HG02840 (cell line): ENCODE measurements around the gene SPTA1.
"Not testable (repeated sequence)": the region's sequence is repeated elsewhere in the genome, so short reads cannot be mapped to it uniquely, and the experiment has no call there.

Experiments
- ATAC-seq: cut with Tn5 transposase; IDR thresholded peaks from one replicate; pipeline ENCODE4 v1.9.1; 2021; ENCODE audit warnings: mild to moderate bottlenecking, moderate library complexity, moderate number of reproducible peaks; ENCODE audit not compliant: unreplicated experiment, low FRiP score

SPTA1 gene

DNA sequence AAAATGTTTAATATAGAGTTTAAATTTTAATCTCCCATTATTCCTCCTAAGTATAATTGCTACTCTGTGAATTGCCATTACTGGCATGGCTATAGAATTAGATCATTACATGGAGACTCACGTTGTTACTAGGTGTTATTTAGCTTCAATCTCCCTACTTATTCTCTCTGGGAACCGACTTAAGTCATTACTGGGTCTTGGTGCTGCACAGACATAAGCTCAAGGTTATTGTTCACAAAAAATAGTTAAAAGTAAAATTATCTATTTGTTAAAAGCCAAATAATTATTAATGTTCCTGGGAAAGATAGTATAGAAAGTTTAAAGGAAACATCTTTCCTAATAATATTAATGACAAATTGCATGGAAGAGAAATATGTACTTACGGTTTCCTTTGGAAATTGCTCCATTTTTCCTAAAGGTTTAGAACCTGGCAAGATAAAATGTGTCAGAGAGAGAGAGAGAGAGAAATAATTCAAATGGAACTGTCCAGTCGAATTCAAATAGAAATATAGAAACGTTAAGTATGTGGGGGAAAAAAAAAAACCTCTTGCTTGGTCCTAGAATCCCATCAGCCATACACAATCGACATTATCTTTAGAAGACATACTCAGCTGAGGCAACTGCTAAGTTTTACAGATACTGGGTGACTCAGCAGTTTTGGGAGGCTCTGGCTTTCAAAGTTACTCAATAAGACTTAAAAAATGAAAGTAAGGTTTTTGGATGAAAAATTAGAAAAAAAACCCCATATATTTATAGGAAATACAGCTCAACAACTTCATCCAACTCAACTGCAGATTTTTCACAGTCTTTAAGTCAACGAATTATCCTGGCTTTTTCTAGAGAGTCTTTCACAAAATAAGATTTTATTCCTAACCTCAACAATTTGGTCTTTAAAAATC is at the start of gene SPTA1:
SPTA1 (minus strand) TSS at position 605 of the 899 bp plus-strand sequence; CDS start at position 407, 198 bp downstream.
- no peak for ATAC-seq

DNA sequence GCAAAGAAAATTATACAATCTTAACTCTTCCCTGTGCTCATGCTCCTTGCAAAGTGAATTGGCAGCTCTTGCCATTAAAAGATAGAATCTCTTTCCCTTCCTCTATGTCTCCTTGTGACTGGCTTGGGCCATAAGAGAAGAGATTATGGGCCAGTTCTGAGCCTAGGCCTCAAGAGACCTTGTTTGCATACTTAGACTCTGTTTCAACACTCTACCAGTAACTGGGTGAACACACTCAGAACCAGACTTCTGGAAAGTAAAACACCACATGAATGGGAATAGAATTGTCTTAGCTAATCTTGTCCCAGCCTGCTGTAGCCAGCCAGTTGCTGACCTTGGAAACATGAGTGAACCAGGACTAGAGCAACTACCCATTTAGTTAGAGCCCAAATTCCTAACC is 49.3 kb upstream of the SPTA1 start:
- no peak for ATAC-seq

- ATAC-seq, result no peak
These were observed 46.0 kb upstream of the SPTA1 start for GRCh38 chr1:158732524-158732923.

- ATAC-seq, result no peak
These were observed 45.2 kb upstream of the SPTA1 start for GRCh38 chr1:158731707-158732106.

GRCh38 chr1:158730453-158730852 is 43.9 kb upstream of the SPTA1 start:
- ATAC-seq, result no peak

- ATAC-seq, result no peak
These were observed 42.2 kb upstream of the SPTA1 start for GRCh38 chr1:158728510-158729225.

DNA sequence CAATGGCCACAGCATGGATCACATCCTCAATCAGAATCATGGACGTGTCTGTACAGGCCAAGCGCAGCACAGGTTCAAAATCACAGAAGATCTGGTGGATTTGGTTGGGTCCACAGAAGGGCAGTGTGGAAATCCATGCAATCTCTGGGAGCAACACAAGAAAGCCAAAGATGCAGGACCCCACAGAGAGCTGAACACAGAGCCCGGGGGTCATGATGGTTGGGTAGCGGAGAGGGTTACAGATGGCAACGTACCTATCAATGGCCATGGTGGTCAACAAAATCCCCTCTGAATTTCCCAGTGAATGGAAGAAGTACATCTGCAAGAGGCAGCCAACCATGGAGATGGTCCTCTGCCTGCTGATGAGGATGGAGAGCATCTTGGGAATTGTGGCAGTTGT is 37.9 kb upstream of the SPTA1 start:
- ATAC-seq, result no peak

GRCh38 chr1:158720620-158721019 is 34.1 kb upstream of the SPTA1 start, which contains the start of gene OR6K3:
Gene OR6K3, minus strand, starts transcription at chr1:158720720. Its CDS starts 2,605 bp downstream, at chr1:158718115.
- no peak for ATAC-seq

GRCh38 chr1:158719664-158720063 is 33.1 kb upstream of the SPTA1 start:
- no peak for ATAC-seq

DNA sequence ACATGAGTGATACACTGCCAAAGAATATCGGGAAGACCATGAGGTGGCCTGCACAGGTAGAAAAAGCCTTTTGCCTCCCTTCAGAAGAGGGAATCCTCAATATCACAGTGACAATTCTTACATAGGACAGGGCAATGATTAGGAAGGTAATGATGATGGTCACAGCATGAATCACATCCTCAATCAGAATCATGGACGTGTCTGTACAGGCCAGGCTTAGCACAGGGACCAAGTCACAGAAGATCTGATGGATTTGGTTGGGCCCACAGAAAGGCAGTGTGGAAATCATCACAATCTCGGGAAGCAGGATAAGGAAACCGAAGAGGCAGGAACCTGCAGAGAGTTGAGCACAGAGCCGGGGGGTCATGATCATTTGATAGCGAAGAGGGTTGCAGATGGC is 30.8 kb upstream of the SPTA1 start:
- no peak for ATAC-seq

- no peak for ATAC-seq
These were observed 29.8 kb upstream of the SPTA1 start for GRCh38 chr1:158716335-158716734.

DNA sequence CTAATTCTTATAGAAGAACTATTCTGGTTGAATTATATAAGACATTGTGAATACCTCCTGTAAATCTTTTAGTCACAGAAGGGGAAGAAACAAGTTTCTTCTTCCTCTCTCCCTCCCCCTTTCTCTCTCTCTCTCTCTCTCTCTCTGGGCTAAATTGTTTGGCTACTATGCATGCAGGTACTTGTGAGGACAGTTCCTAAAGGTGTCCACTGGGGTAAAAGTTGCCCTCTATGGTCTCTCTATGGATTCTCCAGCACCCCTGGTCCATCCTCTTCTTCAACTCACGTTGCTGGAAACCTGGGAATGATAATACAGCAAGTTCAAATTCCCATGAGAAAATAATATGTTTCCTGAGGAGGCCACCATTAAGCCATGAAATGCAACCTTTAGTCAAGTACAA is 28.2 kb upstream of the SPTA1 start:
- no peak for ATAC-seq

DNA sequence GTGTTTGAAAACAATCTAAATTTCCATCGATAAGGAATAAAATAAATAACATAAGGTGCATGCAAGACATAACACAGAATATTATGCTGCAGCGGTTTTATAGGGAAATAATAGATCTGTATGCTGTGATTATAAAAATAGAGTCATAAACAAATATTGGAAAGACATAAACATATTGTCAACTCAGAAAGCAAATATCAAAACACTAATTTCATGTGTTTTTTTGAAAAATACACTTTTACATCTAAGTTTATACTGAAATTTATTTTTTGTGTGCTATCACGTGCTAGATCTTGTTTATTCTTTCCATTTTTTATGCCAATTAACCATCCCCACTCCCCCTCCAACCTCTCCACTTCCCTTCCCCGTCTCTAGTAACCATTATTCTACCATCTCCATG is 24.6 kb upstream of the SPTA1 start:
- no peak for ATAC-seq

DNA sequence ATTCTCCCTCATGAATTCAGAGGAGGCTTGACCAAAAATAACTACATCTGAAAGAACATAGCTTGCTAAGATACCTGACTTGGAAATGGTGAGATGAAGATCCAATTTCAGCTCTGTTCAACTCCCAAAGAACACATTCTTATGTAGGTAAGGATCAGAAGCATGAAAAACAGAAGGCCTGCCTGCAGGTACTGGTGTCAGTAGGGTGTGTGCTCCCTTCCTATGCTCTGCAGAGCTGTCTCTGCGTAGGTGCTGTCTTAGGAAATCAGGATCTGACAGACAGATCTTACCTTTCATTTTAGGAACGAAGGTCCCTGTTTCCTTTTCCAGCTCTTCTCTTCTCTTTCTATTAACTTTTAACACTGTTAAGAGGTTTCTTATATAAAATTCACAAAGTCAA is 19.6 kb upstream of the SPTA1 start:
- no peak for ATAC-seq

GRCh38 chr1:158700552-158700951 is 14.0 kb upstream of the SPTA1 start, which contains the start of gene OR6K2:
Gene OR6K2, minus strand, starts transcription at chr1:158700652. Its CDS starts 0 bp downstream, at chr1:158700652.
- ATAC-seq, result no peak

- ATAC-seq, result no peak
These were observed 8.1 kb upstream of the SPTA1 start for GRCh38 chr1:158694596-158694995.

DNA sequence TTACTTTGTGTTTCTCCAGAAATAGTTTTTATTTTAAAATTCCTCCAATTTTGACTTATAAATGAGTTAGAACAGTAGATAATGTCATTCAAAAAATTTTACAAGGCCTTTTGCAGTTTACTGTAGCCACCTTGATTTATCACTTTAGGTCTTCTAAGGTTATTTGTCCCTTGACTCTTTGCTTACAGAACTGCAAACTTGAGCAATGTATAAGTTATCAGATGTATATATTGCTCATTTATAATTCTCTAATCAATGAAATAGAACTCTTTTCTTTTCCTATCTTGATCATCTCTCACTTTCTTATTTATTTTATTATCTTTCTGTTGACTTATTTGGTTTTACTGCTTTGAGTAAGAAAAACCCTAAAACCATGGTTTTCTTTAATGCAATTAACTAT is 5.8 kb upstream of the SPTA1 start:
- no peak for ATAC-seq

DNA sequence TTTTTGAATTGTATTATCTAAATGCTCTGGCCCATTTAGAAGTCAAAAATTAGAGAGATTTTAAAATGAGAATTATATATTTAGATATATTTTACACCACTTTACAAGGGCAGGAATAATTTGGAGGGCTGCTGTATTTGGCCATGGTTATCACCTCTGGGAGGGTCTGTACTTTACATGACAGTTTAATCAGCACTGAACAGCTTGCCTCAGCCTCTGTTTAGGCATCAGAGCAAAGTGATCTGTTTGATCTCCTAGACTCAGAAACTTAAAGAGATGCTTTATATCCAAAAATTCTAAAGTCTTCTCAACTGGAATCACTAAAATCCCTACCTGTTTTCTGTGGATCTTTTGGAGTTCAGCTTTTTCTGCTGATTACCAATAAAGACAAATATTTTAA is 5.4 kb upstream of the SPTA1 start:
- ATAC-seq, result no peak

- not testable (repeated sequence) for ATAC-seq
These were observed 4.6 kb upstream of the SPTA1 start for GRCh38 chr1:158691149-158691548.

- ATAC-seq, result no peak
These were observed 3.4 kb upstream of the SPTA1 start for GRCh38 chr1:158689875-158690274.

DNA sequence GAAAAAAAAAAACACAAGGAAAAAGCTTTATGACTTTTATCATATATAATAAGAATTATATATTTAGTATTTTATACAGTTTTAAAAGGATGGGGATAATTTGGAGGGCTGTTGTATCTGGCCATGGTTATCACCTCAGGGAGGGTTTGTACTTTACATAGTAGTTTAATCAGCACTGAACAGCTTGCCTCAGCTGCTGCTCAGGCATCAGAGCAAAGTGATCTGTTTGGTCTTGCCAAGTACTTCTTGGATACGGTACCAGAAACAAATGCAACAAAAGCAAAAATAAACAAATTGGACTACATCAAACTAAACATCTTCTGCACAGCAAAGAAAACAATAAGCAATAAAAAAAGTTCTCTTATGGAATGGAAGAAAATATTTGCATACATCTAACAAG is 2.6 kb upstream of the SPTA1 start:
- no peak for ATAC-seq
